Measurements from ENCODE around the gene LYVE1.

Gene LYVE1

GRCh38 chr11:10561043-10561818 is 7.2 kb downstream of the LYVE1 start:
- DNase-seq: no peak

DNA sequence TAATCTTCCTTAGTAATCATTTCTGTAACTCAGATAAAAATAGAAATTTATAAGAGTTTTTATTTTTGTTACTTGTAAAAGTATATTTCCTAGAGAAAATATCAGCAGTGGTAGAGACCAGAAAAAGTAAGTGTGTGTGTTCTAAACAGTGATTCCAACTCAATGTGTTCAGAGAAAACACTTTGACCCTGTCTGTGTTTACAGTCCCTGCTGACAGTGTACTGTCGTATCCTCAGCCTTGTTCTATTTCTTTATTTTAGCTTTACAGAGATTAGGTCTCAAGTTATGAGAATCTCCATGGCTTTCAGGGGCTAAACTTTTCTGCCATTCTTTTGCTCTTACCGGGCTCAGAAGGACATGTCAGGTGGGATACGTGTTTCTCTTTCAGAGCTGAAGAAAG is 10.2 kb downstream of the LYVE1 start:
- no peak for DNase-seq

DNA sequence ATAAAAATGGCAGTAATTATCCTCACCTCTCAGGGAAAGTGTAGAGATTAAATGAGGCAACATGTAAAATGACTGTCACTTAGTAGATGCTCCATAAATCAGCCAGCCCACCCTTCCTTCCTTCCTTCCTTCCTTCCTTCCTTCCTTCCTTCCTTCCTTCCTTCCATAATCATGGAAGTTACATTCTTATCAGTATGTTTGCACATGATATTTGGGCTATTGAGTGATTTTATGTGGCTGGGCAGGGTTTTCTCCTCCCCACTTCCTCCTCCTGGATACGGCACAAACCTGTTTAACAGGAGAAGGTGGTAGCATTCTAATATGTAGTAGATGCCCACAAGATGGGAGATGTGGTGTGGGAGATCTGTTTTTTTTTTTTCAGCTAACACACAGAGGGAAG is 11.9 kb downstream of the LYVE1 start:
- no peak for DNase-seq

GRCh38 chr11:10551845-10552352 is 16.6 kb downstream of the LYVE1 start:
- no peak for DNase-seq

DNA sequence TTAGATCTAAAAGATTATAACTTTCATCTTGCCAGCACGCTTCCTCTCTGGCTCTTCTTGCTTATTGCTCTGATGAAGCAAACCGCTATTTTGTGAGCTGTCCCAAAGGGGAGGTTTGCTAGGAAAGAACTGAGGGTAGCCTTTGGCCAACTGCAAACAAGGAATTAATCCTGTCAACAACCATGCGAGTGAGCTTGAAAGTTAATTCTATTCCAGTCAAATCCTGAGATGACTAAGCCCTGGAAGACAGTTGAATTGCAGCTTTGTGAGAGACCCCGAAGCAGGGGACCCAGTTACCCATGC is 17.2 kb downstream of the LYVE1 start:
- DNase-seq: no peak

DNA sequence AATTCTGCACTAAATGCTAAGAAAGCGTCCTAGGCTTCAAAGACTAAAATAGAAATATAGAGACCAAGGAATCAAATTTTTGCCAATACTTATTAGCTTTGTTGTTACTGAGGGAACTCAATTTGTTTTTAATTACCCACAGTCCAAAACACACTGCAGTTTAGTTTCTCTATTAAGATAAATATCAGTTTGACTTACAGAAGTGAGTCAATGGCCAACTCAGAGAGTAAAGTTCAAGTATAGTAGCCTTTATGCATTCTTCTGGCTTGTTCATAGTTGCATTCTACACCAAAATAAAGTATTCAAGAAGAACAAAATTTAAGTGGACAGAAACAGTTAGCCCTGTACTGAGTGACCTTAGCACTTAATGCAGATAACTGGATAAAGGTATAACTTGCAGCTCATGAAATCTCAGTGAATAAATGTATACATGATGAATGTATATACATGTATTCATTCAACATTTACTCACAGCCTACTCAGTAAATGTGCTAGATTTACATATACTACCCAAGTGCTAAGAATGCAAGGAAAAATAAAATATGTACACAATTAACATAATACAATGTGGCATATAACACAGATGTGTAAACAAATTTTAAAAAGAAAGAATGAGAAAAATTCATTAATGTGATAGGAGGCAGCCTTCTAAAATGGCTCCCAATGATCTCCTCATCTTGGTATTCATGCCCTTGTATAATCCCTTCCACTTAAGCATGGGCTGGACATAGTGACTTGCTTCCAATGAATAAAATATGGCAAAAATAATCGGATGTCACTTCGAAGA is 17.8 kb downstream of the LYVE1 start:
- DNase-seq: no peak

DNA sequence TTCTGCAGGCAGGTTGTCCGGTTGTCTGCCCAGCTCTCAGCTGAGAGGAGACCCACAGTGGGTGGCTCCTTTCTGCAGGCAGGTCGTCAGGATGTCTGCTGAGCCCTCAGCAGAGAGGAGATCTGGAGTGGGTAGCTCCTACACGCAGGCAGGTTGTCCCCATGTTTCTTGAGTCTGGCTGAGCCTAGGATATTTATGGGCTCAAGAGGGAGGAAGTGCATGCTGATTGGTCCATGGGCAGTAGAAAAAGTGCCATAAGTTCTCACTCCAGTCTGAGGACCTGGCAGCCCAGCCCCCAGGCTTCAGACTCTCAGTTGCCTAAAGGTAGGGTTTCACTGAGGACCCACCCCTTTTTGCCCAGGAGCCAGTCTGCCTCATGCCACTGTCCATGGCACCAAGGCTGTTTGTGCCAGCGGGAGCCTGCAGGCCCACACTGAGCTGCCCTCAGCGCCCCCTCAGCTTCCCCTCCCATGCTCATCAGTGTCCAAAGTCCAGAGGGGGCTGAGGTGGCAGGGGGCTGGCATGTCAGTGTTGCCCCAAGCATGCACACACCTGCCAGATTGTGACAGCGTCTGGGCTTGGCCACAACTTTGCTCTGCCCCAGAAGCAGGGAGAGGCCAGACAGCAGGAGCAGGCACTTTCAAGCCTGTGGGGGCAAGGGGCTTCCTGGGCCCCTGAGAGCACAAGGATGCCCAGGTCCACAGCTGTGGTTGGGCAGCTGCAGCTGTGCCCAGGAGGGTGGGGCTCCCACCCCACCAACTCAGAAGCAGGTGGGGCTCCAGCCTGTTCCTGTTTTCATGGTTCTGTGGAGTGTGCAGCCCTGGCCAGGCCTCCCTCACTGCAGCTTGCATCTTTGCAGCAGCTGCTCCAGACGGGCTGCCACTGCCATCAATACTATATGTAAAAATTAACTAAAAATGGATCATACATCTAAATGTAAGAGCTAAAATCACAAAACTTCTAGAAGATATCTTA is 23.7 kb downstream of the LYVE1 start:
- DNase-seq: no peak

DNA sequence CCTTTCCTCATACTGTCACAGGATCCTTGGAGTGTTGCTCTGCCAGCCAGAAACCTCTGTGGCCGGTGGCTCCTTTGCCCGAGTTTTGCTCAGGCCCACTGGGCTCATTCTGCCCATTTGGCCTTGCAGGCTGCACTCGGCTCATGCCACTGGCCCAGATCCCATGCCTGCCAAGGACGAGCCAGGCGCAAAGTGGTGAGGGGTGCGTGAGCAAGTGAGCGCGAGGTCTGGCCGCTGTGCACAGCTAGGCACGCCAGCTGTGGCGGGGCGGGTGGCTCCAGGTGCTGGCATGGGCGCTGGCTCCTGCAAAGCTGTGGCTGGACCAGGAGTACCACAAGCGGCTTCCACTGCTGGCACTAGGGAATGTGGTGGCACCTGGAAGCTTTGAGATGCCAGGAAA is 24.7 kb downstream of the LYVE1 start:
- DNase-seq: no peak

GRCh38 chr11:10542776-10543175 is 25.7 kb downstream of the LYVE1 start:
- DNase-seq: no peak

DNA sequence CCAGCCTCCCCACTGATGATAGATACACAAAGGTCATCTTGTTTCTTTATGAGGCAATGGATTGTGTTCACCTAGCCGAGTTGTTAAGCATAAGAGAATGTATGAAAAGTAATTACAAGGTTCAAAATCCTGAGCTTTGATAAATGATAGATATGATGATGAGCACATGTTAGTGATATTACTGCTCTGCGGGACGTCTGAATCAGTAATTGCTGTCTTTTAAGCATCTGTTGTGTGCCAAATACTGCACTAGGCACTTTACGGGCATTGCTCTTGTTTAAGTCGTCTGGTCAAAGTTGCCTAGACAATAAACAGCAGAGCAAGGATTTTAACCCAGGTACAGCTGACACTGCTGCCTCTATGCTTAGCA is 26.9 kb downstream of the LYVE1 start:
- DNase-seq: no peak

- DNase-seq: peak; percentile 42 to 98 (median 89)
Observed at GRCh38 chr11:10540915-10541560, 27.4 kb downstream of the LYVE1 start, which contains the start of gene RNF141. Gene RNF141 (minus strand): TSS chr11:10541187. CDS start chr11:10534158, 7,029 bp downstream.

DNA sequence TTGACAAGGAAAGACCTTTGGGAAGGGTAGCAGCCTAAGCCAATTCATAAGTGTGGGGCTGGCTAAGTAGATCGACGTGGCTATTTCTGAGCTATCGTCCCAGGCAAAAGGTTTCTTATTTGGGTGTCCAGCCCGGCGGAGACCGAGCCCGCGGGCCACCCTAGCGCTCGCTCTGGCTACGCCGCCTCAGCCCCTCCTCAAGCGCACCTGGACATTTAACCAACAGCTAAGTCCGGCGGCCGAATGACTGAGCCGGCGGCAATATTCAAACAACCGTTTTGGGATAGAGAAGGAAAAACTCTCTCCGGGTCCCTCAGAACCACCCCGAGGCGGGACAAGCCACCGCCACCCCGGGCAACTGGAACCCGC is 27.9 kb downstream of the LYVE1 start:
- peak in 6 of 56 donors; percentile 16 to 70 (median 58) for DNase-seq

DNA sequence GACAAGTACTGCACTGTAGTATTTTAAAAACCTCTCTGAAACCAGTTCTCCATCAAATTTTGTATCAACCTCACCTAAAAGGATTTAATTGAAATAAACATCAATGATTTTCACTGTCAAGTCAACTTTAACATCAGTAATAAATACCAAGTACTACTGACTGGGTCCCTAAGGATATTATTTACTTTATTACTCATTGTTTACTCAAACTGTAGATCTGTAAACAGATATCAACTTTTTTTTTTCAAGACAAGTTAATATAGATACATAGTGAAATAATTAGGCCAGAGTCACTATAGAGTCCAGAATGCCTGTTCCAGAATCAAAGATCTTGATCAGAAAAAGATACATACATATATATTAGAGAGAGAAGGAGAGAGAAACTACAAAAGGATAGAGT is 29.1 kb downstream of the LYVE1 start:
- no peak for DNase-seq

DNA sequence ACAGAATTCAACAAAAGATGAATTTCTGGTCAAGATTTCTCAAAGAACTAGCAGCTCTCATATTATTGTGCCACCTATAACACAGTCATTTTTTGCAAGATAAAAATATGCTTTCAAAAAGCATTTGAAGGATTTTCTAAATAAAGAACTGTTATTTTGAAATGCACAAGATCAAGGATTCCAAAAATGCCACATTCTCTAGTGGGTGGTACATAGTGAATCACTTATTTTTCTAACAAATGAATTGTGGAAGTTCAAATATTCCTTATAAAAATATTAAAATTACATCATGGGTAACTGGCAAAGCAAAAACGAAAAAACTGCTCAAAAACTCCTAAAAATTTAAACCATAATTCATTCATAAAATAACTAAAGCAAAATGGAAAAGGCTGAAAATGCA is 29.5 kb downstream of the LYVE1 start:
- no peak for DNase-seq

GRCh38 chr11:10537600-10537999 is 30.9 kb downstream of the LYVE1 start:
- no peak for DNase-seq

DNA sequence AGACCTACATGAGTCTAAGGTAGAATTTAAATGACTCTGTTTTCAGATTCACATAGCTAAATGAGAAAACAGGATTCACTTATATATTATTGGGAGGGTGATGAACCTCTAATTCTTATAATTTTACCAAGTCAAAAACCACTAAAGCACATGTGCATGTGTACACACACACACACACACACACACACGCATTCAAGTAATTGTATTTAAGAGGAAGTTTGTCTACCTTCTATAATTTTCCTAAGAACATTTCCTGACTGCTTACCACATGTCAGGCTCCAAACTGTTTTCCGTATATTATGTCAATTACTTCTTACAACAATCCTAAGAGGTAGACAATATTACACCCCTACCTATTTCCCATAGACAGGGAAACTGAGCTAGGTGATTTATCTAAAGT is 34.1 kb downstream of the LYVE1 start:
- no peak for DNase-seq

DNA sequence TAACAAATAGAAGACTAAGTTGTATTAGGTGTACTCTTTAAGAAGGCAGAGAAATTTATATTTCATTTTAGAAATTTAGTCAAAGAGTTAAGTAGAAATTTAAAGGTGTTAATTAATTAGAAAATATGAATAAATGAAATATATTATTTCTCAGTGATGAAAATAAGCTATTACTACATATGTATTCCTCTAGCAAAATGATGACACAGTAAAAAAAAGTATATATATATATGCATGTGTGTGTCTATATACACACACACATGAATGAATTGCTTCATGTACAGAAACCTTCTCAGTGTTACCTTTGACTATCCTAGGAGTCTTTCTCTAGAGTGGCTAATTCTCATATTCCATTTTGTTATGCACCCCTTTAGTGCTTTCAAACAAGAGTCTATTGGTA is 35.1 kb downstream of the LYVE1 start:
- no peak for DNase-seq

GRCh38 chr11:10532526-10532925 is 35.9 kb downstream of the LYVE1 start:
- no peak for DNase-seq

DNA sequence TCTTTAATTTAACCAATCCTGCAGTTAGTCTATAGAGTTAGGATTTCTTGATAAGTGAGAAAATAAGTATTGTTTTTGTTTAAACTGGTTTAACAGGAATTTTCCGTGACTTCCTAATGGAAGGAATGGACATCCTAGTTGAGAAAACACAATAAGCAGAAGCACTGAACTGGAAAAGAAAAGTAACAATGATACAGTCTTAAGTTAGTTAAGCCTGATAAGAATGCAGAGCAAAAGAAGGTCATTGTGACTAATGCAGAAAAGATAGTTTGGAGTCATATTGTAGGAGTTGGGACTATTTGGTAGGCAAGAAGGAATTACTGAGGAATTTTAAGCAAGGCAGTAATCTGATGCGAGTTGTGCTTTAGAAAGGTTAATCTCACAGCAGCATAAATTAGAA is 39.2 kb downstream of the LYVE1 start:
- no peak for DNase-seq

DNA sequence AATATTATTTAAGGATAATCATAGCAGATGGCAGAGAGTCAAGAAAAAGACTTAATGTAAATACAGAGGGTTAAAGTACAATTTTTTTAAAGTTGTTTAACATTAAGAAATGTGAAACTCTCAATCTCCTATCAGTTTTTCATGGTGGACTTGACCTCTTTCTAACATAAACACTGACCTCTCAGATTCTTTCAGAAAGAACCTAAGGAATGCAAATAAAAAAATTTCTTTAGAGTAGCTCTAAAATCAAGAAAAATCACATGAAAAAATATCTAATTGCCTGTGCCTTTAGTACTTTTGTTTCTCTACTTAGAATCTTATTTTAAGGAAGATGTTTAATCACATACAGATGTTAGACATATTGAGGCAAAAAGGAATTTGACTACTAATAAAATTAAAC is 40.3 kb downstream of the LYVE1 start:
- no peak for DNase-seq
